WERI-Rb-1 (cell line): ENCODE results near the gene NUMB.

Source experiments
- DNase-seq: peaks from one replicate; pipeline ENCODE4 v3.0.0-alpha.2; 2020
- H3K27ac ChIP-seq: fragments of 250-450 bp; sonication (Bioruptor Pico); 2 replicates; pipeline ENCODE4 v1.5.1; 2020; ENCODE audit warnings: mild to moderate bottlenecking, moderate library complexity
- H3K27me3 ChIP-seq: fragments of 250-450 bp; sonication (Bioruptor Pico); 2 replicates; pipeline ENCODE4 v1.5.1; 2021; ENCODE audit warnings: mild to moderate bottlenecking, low read depth, moderate library complexity; ENCODE audit not compliant: insufficient read depth, severe bottlenecking
- H3K36me3 ChIP-seq: fragments of 250-450 bp; sonication (Bioruptor Pico); 2 replicates; pipeline ENCODE4 v1.5.1; 2020; ENCODE audit warnings: mild to moderate bottlenecking, moderate library complexity
- H3K4me3 ChIP-seq: 2 replicates; pipeline ENCODE4 v1.5.1; 2011; ENCODE audit warnings: low read depth, mild to moderate bottlenecking, control low read depth, low read length
- H3K9me3 ChIP-seq: fragments of 250-450 bp; sonication (Bioruptor Pico); 2 replicates; pipeline ENCODE4 v1.5.1; 2021; ENCODE audit warnings: mild to moderate bottlenecking, moderate library complexity; ENCODE audit not compliant: severe bottlenecking
- CTCF ChIP-seq: IDR thresholded peaks from 2 replicates; pipeline ENCODE4 v1.5.1; 2011; ENCODE audit warnings: low read depth, mild to moderate bottlenecking, control low read depth, inconsistent platforms, low read length

NUMB gene

GRCh38 chr14:73468828-73469375, 10.6 kb upstream of the NUMB start:
- no peak for DNase-seq
- no peak overlapping the region for H3K4me3 ChIP-seq
- no peak overlapping the region for H3K27ac ChIP-seq
- no peaks in the 10 kb centered on the region for H3K27me3 ChIP-seq
- no peak for TF ChIP-seq CTCF
- H3K9me3 ChIP-seq, result no peaks in the 10 kb centered on the region
- no peaks in the 10 kb centered on the region for H3K36me3 ChIP-seq

GRCh38 chr14:73467800-73468199, 9.5 kb upstream of the NUMB start:
- no peak for TF ChIP-seq CTCF
- H3K27ac ChIP-seq, result no peak overlapping the region
- no peaks in the 10 kb centered on the region for H3K36me3 ChIP-seq
- no peak overlapping the region for H3K4me3 ChIP-seq
- no peak for DNase-seq
- H3K9me3 ChIP-seq, result no peaks in the 10 kb centered on the region
- no peaks in the 10 kb centered on the region for H3K27me3 ChIP-seq

GRCh38 chr14:73467377-73467776, 9.0 kb upstream of the NUMB start:
- no peak for TF ChIP-seq CTCF
- no peak for DNase-seq
- no peak overlapping the region for H3K27ac ChIP-seq
- no peaks in the 10 kb centered on the region for H3K9me3 ChIP-seq
- no peaks in the 10 kb centered on the region for H3K27me3 ChIP-seq
- no peaks in the 10 kb centered on the region for H3K36me3 ChIP-seq
- H3K4me3 ChIP-seq, result no peak overlapping the region

DNA sequence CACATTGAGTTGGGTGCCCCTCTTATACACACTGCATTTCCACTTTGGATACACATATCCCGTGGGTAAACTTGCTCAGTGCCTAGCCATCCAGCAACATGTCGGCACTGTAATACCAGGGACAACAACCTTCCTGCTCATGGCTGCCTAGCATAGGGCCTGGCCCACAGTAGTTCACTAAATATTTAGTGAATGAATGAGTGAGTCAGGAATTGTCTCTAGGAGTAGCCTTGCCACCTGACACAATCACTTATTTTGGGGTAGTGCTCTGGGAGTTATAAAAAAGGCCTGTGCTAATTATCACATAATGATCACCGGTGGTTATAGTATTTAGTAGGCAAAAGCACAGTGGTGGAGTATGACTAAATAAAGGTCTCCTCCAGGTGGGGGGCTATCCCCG, 8.5 kb upstream of the NUMB start:
- no peaks in the 10 kb centered on the region for H3K9me3 ChIP-seq
- no peaks in the 10 kb centered on the region for H3K36me3 ChIP-seq
- no peak overlapping the region for H3K4me3 ChIP-seq
- no peak overlapping the region for H3K27ac ChIP-seq
- TF ChIP-seq CTCF, result no peak
- DNase-seq, result no peak
- H3K27me3 ChIP-seq, result no peaks in the 10 kb centered on the region

DNA sequence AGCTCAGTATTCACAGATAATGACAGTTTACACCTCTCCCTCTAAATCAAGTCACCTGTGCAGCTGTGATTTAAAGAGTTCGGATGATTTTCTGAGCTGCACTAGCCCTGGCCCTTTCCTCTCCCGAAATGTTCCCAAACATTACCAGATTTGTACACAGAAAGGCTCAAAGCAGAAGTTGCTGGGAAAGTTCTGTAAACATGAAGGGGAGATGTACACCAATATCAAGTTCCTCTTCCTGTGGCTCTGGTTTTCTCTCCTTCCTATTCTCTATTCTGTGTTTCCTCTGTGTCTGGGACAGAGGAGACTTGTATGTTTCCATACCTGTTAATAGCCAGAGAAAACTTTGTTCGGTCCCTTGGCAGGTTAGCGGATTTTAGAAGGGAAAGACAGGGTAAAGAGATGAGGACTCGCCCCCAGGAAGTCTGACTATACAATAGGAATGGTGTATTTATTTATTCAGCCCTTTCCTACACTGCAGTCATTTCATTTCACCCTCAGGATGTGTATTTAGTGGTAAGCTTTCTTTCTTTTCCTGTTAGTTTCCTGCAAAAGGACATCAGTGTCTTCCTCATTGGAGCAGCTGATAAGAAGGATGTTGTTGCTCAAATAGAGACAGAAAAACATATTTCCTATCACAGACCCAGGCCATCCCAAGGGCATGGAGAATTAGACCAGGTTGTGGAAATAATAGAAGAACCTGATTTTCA, 7.6 kb upstream of the NUMB start:
- Histone ChIP-seq H3K27ac (no peak overlapping the region), H3K4me3 (no peak overlapping the region), H3K27me3 (no peaks in the 10 kb centered on the region), H3K36me3 (no peaks in the 10 kb centered on the region), H3K9me3 (no peaks in the 10 kb centered on the region)
- DNase-seq, result no peak
- TF ChIP-seq CTCF, result no peak

DNA sequence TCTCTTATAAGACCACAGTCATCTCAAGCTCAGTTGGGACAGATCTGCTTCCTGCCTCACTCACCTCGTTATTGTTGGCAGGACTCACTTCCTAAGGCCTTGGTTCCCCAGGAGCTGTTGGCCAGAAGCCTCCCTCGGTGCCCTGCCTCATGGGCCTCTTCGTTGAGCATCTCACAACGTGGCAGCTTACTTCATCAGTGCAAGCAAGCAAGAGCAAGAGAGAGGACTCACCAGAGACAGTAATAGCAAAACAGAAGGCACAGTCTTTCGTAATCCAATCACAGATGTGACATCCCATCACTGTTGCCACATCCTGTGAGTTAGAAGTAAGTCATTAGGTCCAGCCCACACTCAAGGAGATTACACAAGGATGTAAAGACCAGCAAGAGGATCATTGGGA, 5.1 kb upstream of the NUMB start:
- peak; percentile 19 for DNase-seq
- Histone ChIP-seq H3K36me3 (no peaks in the 10 kb centered on the region), H3K27me3 (no peaks in the 10 kb centered on the region), H3K27ac (no peak overlapping the region), H3K9me3 (no peaks in the 10 kb centered on the region), H3K4me3 (no peak overlapping the region)
- no peak for TF ChIP-seq CTCF
